ENCODE measurements around the gene FN1. TPM values are rescaled to one million over a fixed set of nuclear protein-coding genes. Genes with fewer than 3 reads are reported as not detected.

Gene FN1
- total RNA-seq, 1 experiment from 2014 or later: 564 TPM

- ChIA-PET CTCF (interaction anchor here (0.7 to 1.2 kb wide), 2 partner anchors 12 to 543 kb away, joined by 3 read pairs; no protein-coding TSS in a partner anchor), POLR2A (no interaction called here)
- H3K27ac Mint-ChIP-seq (ENCODE audit: low read depth, unreplicated experiment): peak overlapping the region; percentile 5
- no peaks in the 10 kb centered on the region for H3K9me3 Mint-ChIP-seq (ENCODE audit: unreplicated experiment)
- H3K27me3 Mint-ChIP-seq (ENCODE audit: insufficient read depth, unreplicated experiment): no peaks in the 10 kb centered on the region
- H3K4me3 Mint-ChIP-seq (ENCODE audit: unreplicated experiment): no peak overlapping the region
- DNase-seq (ENCODE audit: unreplicated experiment): no peak
- TF ChIP-seq CTCF (IDR thresholded peaks at IDR 0.05; ENCODE audit: unreplicated experiment): no peak
- intact Hi-C loops (cut with micrococcal nuclease): no loop called here
- peaks cover 100% of the 10 kb centered on the region for H3K36me3 Mint-ChIP-seq (ENCODE audit: insufficient read depth, unreplicated experiment)
- BruUV-seq (replicated peaks): no TSS peak
- H3K4me1 Mint-ChIP-seq (ENCODE audit: insufficient read depth, unreplicated experiment): no peaks in the 10 kb centered on the region
Observed at GRCh38 chr2:215328066-215328465, 107.8 kb downstream of the FN1 start.

GRCh38 chr2:215324811-215325210, 111.1 kb downstream of the FN1 start:
- intact Hi-C loops (cut with micrococcal nuclease): no loop called here
- CTCF ChIA-PET: interaction anchor here (0.6 to 1.2 kb wide), 2 partner anchors 12 to 28 kb away, joined by 4 to 7 read pairs; no protein-coding TSS in a partner anchor
- DNase-seq (ENCODE audit: unreplicated experiment): no peak
- no peaks in the 10 kb centered on the region for H3K9me3 Mint-ChIP-seq (ENCODE audit: unreplicated experiment)
- no peaks in the 10 kb centered on the region for H3K27me3 Mint-ChIP-seq (ENCODE audit: insufficient read depth, unreplicated experiment)
- no peak for TF ChIP-seq CTCF (IDR thresholded peaks at IDR 0.05; ENCODE audit: unreplicated experiment)
- POLR2A ChIA-PET: interaction anchor here (1.0 kb wide), 1 partner anchor 10 kb away, joined by 4 read pairs; no protein-coding TSS in a partner anchor
- no peak overlapping the region for H3K4me3 Mint-ChIP-seq (ENCODE audit: unreplicated experiment)
- no TSS peak for BruUV-seq (replicated peaks)
- H3K27ac Mint-ChIP-seq (ENCODE audit: low read depth, unreplicated experiment): no peak overlapping the region
- H3K4me1 Mint-ChIP-seq (ENCODE audit: insufficient read depth, unreplicated experiment): no peaks in the 10 kb centered on the region
- H3K36me3 Mint-ChIP-seq (ENCODE audit: insufficient read depth, unreplicated experiment): peaks cover 99% of the 10 kb centered on the region

- BruUV-seq (replicated peaks): no TSS peak
- no peak for DNase-seq (ENCODE audit: unreplicated experiment)
- Mint-ChIP-seq H3K36me3 (ENCODE audit: insufficient read depth, unreplicated experiment) (peaks cover 91% of the 10 kb centered on the region), H3K9me3 (ENCODE audit: unreplicated experiment) (no peaks in the 10 kb centered on the region), H3K27me3 (ENCODE audit: insufficient read depth, unreplicated experiment) (no peaks in the 10 kb centered on the region), H3K27ac (ENCODE audit: low read depth, unreplicated experiment) (no peak overlapping the region), H3K4me1 (ENCODE audit: insufficient read depth, unreplicated experiment) (no peaks in the 10 kb centered on the region), H3K4me3 (ENCODE audit: unreplicated experiment) (no peak overlapping the region)
- ChIA-PET POLR2A (interaction anchor here (1.0 kb wide), 1 partner anchor 9 kb away, joined by 6 read pairs; the partner anchor contains the start of gene ATIC), CTCF (interaction anchor here (0.5 to 0.7 kb wide), 2 partner anchors 41 to 51 kb away, joined by 3 to 6 read pairs; no protein-coding TSS in a partner anchor)
- TF ChIP-seq CTCF (IDR thresholded peaks at IDR 0.05; ENCODE audit: unreplicated experiment): no peak
- intact Hi-C loops (cut with micrococcal nuclease): no loop called here
Observed at GRCh38 chr2:215320679-215321078, 115.2 kb downstream of the FN1 start.

- Mint-ChIP-seq H3K27ac (ENCODE audit: low read depth, unreplicated experiment) (peak overlapping the region; percentile 41), H3K27me3 (ENCODE audit: insufficient read depth, unreplicated experiment) (no peaks in the 10 kb centered on the region), H3K4me1 (ENCODE audit: insufficient read depth, unreplicated experiment) (peaks cover 3% of the 10 kb centered on the region), H3K4me3 (ENCODE audit: unreplicated experiment) (no peak overlapping the region), H3K9me3 (ENCODE audit: unreplicated experiment) (no peaks in the 10 kb centered on the region), H3K36me3 (ENCODE audit: insufficient read depth, unreplicated experiment) (peaks cover 91% of the 10 kb centered on the region)
- CTCF ChIA-PET: interaction anchor here (0.5 to 0.7 kb wide), 2 partner anchors 40 to 50 kb away, joined by 3 to 6 read pairs; no protein-coding TSS in a partner anchor
- POLR2A ChIA-PET: interaction anchor here (1.0 kb wide), 1 partner anchor 8 kb away, joined by 6 read pairs; the partner anchor contains the start of gene ATIC
- BruUV-seq (replicated peaks): no TSS peak
- no peak for DNase-seq (ENCODE audit: unreplicated experiment)
- no peak for TF ChIP-seq CTCF (IDR thresholded peaks at IDR 0.05; ENCODE audit: unreplicated experiment)
- intact Hi-C loops (cut with micrococcal nuclease): no loop called here
Observed at GRCh38 chr2:215320102-215320501, 115.8 kb downstream of the FN1 start.
